Stimulated activated CD4-positive, alpha-beta T cell treated with anti-CD3 and anti-CD28 coated beads, Interleukin-4, amount 100 ng/mL, for 1 hour (primary cell): Measurements from ENCODE around the gene WDR38.

Source experiments
- DNase-seq: peaks from one replicate; pipeline ENCODE4 v3.0.0-alpha.2; 2020

The WDR38 gene

DNA sequence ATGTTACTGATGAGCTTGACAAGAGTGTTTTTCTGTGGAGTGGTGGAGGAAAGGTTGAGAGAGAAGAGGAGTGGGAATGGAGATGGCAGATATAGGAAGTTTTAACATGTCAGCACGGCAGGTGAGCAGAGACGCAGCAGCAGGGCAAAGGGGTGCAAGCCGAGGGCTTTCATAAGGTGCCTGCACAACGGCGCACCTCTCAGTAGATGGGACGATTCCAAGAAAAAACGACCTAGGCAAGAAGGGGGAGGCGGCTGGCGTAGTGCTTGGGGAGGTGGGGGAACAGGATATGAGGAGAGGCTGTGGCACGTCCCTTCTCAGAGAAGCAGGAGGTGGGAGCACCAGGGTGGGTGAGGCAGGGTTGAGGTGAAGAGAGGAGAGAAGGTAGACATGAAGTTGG, 33.2 kb downstream of the WDR38 start:
- no peak for DNase-seq

DNA sequence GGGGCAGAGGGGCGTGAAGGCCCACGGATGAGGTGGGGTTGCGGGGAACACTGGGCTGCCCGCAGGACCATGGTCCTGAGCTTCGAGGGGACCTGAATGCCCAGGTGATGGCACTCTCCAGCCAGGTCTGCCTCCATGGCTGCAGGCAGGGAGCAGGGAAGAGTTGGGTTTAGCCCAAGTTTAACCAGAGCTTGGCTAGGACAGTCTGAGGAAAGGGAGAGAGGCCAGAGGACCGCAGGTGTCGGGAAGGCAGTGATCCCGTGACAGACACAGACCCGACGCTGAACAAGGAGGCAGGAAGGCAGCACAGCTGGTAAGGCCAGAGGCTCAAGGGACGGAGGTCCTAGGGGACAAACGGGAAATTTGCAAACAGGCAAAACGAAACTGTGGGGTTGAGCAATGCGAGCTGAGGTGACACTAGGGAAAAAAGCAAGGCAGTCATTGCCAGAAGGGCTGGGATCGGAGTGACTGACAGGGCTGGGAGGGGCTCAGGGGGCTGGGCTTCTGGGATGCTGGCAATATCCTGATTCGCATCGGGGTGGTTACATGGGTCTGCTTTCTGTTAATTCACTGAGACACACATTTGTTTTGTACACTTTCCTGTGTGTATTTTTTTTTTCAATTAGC, 33.7 kb downstream of the WDR38 start:
- no peak for DNase-seq

DNA sequence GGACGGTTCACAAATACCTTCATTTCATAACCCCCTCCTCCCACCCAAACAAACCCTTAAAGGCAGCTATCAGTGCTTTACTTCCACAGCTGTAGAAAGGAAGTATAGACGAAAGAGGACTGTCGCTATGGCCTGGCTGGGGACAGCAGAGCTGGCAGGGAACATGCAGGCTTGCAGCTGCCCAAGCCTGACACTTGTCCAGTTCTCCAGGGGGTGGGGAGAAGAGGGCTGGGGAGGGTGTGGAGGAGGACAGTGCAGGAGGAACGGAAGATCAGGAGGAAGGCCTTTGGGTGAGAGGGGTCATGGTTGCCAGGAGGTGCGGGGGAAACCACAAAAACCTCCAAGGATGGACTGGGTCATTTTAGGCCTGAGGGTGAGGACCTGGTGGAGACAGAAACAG, 34.6 kb downstream of the WDR38 start:
- DNase-seq = no peak

DNA sequence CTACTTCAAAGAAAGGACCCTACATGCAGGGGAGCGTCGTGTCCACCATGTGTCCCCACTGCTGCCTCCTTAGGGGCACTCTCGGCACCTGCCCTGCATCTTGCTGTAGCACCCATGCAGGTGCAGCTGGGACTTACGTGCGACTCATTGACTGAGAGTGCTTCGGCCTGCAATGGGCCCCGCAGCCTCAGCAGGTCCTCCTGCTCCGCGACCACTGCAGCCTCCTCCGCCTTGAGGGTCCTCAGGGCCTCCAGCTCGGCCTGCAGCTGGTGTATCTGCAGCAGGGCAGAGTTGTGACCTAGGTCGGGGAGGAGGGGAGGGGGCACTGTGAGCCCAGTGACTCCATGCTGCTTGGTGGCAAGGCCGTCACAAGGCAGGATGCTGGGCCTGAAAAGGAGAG, 35.7 kb downstream of the WDR38 start:
- no peak for DNase-seq

DNA sequence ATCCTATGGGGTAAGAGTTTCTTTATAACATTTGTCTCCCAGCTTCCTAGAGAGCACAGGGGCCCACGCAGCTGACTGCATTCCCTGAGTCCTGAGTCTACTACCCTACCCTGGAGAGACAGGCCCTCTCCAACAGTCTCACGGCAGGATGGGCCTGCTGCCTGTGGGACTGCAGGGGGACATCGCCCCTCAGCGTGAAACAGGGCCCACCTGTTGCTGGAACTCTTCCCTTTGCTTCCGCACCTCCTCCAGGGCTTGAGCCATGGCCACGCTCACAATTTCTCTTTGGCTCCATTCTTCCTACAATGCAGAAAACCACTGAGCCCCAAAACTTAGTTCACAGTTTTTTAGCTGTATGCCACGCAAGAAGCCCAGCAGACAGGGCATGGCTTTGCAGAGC, 36.9 kb downstream of the WDR38 start:
- DNase-seq = no peak

DNA sequence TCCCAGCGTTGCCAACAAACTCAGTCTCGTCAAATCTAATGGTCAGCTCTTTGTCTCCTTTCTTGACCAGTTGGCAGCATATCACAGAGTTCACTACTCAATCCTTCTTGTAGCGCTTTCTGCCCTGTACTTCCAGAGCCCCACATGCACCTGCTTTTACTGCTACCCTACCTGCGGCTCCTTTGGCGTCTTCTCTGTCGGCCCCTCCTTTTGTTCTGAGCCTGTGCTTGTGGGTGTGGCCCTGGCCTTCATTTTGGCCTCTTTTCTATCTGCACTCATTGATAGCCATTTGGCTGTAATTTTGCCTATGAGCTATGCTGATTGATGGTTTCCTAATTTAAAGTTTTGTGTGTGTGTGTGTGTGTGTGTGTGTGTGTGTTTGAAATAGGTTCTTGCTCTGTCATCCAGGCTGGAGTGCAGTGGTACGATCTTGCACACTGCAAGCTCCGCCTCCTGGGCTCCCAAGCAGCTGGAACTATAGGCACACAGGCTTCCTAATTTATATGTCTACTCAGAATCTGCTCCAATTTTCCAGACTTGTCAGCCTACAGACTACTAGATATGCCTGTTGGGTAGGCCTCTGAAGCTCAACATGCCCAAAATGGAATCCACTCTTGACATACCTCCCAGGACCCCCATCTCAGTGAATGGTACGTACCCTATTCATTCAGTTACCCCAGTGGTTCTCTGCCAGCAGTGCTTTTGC, 40.9 kb downstream of the WDR38 start:
- DNase-seq = no peak

DNA sequence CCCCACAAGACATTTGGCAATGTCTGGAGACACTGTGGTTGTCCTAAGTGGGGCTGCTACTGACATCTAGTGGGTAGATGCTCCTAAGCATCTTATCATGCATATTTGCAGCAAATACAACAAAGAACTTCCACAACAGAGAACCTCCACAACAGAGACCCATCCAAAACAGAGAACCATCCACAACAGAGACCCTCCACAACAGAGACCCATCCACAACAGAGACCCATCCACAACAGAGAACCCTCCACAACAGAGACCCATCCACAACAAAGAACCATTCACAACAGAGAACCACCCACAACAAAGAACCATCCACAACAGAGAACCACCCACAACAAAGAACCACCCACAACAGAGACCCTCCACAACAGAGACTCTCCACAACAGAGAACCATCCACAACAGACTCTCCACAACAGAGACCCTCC, 41.5 kb downstream of the WDR38 start:
- peak; percentile 19 for DNase-seq

DNA sequence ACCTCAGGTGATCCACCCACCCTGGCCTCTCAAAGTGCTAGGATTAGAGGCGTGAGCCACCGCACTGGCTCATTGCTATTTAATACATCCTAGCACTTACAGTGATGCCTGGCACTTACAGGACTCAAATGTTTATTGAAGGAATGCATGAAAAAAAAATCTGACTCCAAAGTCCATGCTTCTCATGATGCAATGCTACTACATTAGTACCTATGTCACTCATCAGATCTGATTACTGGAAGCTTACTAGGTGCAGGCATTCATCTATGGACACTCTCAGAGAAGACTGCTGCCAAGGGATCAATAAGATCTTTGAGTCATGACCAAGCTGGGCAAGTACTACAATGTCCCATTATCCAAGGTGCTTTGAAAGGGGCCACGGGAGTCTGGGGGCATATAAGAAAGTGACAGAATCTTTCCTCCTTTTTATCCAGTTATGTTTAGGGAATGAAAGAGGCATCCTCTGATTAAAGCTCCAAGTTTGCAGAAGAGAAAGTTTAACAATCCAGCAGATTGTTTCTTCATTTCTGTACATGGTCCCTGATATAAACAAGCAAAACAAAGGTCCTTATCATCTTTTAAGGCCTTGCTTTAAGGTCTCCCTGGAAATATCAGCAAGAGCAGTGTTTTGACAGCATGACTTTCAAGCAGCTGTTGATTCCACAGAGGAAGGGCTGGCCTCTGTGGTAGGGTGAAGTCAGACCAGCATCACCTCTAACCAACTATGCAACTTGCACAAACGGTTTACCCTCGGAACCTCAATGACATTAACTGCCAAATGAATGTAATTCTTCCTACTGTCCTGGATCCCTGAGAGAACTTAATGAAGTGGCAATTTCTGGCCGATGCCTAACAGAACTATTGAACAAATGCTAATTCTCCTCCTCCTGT, 44.6 kb downstream of the WDR38 start:
- DNase-seq = no peak

DNA sequence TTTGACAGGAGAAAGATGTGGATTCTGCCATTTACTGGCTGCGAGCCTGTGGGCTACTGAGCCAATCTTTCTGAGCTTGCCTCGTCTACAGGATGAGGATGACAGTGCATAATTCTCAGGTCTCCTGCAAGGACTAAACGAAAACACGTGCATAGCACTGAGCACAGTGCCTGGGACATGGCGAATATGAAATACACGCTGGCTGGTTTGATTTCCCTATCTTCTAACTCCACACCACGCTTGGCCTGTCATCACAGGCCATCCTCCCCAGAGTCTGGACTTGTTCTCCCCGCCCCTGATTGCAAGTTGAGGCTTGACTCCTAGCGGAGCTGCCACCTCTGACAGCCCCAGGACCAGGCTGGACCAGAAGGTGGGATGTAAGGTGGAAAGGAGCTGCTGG, 46.6 kb downstream of the WDR38 start:
- DNase-seq = no peak

DNA sequence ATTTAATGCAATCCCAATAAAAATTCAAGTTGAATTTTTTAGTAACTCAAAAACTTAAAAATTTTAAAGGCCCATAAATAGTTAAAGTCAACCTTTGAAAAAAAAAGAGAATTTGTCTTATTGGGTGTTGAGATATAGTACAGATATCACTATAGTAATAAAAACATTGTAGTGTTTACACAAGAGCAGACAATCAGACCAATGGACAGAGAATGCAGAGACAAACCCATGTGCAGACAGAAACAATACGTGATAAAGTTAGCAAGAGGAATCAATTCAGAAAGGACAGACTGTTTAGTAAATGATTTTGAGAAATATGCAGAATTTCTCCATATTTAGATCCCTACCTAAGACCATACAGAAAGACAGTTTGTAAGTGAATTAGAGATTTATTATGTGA, 53.7 kb downstream of the WDR38 start:
- no peak for DNase-seq
